RWPE2 (cell line): Measurements from ENCODE around the gene VOPP1.

Experiments
- ATAC-seq: fragments of 200-7000 bp; cut with Tn5 transposase; 3 replicates; pipeline ENCODE4 v1.9.1; 2021; ENCODE audit warnings: low read depth
- DNase-seq: peaks from one replicate; pipeline ENCODE4 v3.0.0-alpha.2; 2020; ENCODE audit warnings: low spot score
- H3K27ac ChIP-seq: fragments of 450-650 bp; 2 replicates; pipeline ENCODE4 v1.5.1; 2017; ENCODE audit warnings: mild to moderate bottlenecking; ENCODE audit not compliant: poor library complexity, severe bottlenecking
- H3K27me3 ChIP-seq: fragments of 250-450 bp; sonication (Bioruptor Pico); 2 replicates; pipeline ENCODE4 v1.5.1; 2021; ENCODE audit warnings: mild to moderate bottlenecking, moderate library complexity; ENCODE audit not compliant: insufficient read depth, poor library complexity, severe bottlenecking
- H3K36me3 ChIP-seq: fragments of 250-450 bp; sonication (Bioruptor Pico); 2 replicates; pipeline ENCODE4 v1.5.1; 2020; ENCODE audit warnings: low read depth, mild to moderate bottlenecking, moderate library complexity
- H3K4me1 ChIP-seq: fragments of 250-450 bp; sonication (Bioruptor Pico); 2 replicates; pipeline ENCODE4 v1.5.1; 2021; ENCODE audit warnings: mild to moderate bottlenecking, moderate library complexity; ENCODE audit not compliant: insufficient read depth, poor library complexity, severe bottlenecking
- H3K4me3 ChIP-seq: fragments of 250-450 bp; sonication (Bioruptor Pico); 2 replicates; pipeline ENCODE4 v1.5.1; 2021; ENCODE audit warnings: mild to moderate bottlenecking, moderate library complexity; ENCODE audit not compliant: severe bottlenecking
- H3K9me3 ChIP-seq: fragments of 250-450 bp; sonication (Bioruptor Pico); 2 replicates; pipeline ENCODE4 v1.5.1; 2021; ENCODE audit warnings: mild to moderate bottlenecking, moderate library complexity; ENCODE audit not compliant: severe bottlenecking
- TF ChIP-seq, protein P1 (sequence below): fragments of 450-650 bp; IDR thresholded peaks from one replicate; pipeline ENCODE4 v1.5.1; 2017; ENCODE audit warnings: mild to moderate bottlenecking, moderate library complexity; ENCODE audit not compliant: poor library complexity, severe bottlenecking

Gene VOPP1

DNA sequence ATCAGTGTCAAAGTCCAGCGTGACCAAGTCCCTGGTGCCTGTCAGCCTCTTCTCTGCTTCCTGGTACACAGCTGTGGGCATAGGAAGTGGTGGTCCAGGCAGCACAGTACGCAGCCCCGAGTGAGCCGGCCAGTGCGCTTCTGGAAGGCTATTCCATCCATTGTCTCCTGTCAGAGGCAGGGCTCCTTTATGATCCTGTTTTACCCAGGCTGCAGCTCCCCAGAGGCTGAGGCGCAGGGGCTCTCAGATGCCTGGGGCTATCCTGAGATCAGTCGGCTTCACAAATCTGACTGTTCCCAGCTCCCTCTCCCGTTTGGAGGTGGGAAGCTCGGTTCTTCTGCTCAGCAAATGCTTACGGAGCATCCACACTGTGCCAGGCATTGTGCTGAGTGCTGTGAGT is 136.8 kb downstream of the VOPP1 start:
- no peaks in the 10 kb centered on the region for H3K36me3 ChIP-seq
- H3K4me1 ChIP-seq, result no peaks in the 10 kb centered on the region
- no peak overlapping the region for H3K4me3 ChIP-seq
- no peak for DNase-seq
- TF ChIP-seq, protein P1, sequence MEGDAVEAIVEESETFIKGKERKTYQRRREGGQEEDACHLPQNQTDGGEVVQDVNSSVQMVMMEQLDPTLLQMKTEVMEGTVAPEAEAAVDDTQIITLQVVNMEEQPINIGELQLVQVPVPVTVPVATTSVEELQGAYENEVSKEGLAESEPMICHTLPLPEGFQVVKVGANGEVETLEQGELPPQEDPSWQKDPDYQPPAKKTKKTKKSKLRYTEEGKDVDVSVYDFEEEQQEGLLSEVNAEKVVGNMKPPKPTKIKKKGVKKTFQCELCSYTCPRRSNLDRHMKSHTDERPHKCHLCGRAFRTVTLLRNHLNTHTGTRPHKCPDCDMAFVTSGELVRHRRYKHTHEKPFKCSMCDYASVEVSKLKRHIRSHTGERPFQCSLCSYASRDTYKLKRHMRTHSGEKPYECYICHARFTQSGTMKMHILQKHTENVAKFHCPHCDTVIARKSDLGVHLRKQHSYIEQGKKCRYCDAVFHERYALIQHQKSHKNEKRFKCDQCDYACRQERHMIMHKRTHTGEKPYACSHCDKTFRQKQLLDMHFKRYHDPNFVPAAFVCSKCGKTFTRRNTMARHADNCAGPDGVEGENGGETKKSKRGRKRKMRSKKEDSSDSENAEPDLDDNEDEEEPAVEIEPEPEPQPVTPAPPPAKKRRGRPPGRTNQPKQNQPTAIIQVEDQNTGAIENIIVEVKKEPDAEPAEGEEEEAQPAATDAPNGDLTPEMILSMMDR, result no peak
- H3K9me3 ChIP-seq, result no peaks in the 10 kb centered on the region
- H3K27me3 ChIP-seq, result no peaks in the 10 kb centered on the region
- no peak for ATAC-seq
- no peak overlapping the region for H3K27ac ChIP-seq

DNA sequence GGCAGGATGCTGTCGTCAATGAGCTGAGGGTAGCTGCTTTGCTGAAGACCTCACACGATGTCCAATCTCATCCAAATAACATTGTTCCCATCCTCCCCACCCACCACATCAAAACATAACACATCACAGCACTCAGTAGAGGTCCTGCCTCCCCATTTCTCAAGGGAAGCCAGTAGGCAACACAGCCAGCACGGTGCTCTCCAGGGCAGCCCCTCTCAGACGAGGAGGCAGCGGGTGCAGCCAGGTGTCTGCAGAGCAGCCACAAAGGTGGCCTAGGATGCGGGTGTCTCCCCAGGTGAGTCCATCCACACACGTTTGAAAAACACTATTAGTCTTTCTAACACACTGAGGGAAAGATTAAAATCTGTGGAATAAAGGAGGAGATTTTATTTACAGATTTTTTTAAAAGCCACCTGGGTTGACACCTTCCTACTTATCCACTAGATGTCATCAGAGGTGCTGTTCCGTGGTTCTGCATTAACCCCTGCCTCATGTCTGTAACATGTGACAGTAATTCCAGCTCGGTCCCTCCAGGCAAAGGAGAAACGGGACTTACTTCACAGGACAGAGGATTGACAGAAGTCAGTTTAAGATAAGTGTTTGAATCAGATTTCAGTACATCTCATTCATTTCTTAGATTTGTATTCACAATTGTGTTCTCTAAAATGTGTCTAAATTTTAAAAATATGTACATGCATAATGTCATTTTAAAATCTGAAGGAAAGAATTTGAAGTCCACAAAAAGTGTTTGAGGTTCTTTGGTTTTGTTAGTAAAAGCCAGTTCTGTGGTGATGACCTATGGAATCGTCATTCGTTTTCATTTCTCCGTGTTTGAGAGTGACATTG is 139.1 kb downstream of the VOPP1 start:
- TF ChIP-seq, protein P1, result peak; percentile 72
- H3K27ac ChIP-seq, result no peak overlapping the region
- no peaks in the 10 kb centered on the region for H3K27me3 ChIP-seq
- H3K4me1 ChIP-seq, result no peaks in the 10 kb centered on the region
- H3K9me3 ChIP-seq, result no peaks in the 10 kb centered on the region
- no peaks in the 10 kb centered on the region for H3K36me3 ChIP-seq
- DNase-seq (no peak), ATAC-seq (peak; percentile 73)
- no peak overlapping the region for H3K4me3 ChIP-seq

DNA sequence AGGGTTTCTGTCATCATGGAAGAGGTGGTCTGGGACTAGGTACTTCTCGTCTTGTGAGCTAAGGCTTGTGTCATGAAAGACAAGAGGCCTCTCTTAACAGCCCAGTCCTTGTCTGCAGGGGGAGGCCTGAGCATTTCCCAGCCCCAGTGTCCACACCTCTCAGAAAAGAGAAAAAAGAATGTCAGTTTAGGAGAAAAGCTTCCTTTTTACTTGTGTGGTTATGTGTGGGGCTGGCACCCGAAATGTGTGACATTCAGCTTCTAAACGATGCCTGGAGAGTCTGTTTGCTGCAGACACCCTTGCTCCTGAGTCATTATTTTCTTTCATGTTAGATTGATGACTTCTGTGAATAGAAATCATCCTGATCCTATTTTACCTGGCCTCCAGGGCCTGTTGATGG is 139.8 kb downstream of the VOPP1 start:
- ATAC-seq (no peak), DNase-seq (no peak)
- Histone ChIP-seq H3K9me3 (no peaks in the 10 kb centered on the region), H3K4me3 (no peak overlapping the region), H3K27me3 (no peaks in the 10 kb centered on the region), H3K27ac (no peak overlapping the region), H3K36me3 (no peaks in the 10 kb centered on the region), H3K4me1 (no peaks in the 10 kb centered on the region)
- TF ChIP-seq, protein P1, result no peak

DNA sequence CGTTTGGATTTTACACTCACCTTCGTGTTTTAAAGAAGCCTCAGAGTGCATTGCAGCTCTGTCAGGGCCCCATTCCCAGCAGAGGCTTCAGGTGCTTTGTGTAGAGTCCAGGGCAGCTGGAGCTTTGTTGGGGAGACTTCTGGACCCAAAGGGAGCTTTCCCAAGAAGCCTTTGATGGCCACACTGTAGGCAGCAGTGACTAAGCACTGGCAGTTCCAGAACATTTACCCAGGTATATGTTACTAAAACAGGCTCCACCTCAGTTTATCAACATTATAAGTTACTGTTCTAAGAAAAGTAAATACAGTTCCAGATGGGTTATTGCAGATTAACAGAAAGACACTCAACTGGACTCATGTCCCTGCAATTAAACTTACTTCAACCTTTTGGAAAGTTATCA is 140.4 kb downstream of the VOPP1 start:
- TF ChIP-seq, protein P1, result no peak
- Histone ChIP-seq H3K4me1 (no peaks in the 10 kb centered on the region), H3K27me3 (no peaks in the 10 kb centered on the region), H3K36me3 (no peaks in the 10 kb centered on the region), H3K9me3 (no peaks in the 10 kb centered on the region), H3K27ac (no peak overlapping the region), H3K4me3 (no peak overlapping the region)
- DNase-seq (no peak), ATAC-seq (no peak)

DNA sequence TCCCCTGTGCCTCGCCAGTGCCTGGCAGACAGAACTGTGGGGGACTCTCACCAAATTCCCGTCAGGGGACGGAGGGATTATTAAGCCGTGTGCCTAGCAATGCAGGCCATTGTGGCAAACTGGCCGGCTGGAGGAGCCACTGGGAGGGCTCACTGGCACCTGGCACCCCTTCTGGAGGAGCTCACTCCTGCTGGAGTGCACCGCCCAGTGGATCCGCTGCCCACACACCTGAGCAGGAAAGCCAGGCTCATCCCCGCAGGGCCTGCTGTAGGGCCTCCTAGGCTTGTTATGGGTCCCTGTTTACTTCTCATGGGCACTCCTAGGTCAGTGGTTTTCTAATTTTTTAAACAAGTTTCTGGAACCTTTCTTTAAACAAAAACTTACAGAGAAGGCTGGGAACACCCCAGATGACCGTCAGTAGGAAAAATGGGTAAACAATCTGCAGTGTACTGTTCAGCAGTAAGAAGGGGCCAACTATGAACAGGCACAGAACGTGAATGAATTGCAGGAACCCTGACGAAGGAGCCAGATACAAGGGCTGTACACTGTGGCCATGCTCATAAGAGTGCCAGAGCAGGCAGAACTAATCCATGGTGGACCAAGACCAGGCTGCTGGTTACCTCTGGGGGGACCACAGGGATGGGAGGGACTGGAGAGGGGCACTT is 142.3 kb downstream of the VOPP1 start:
- no peak overlapping the region for H3K4me3 ChIP-seq
- TF ChIP-seq, protein P1, result no peak
- no peak for DNase-seq
- no peak overlapping the region for H3K27ac ChIP-seq
- H3K36me3 ChIP-seq, result no peaks in the 10 kb centered on the region
- H3K27me3 ChIP-seq, result no peaks in the 10 kb centered on the region
- no peaks in the 10 kb centered on the region for H3K9me3 ChIP-seq
- ATAC-seq, result no peak
- no peaks in the 10 kb centered on the region for H3K4me1 ChIP-seq
